ELF-1 (cell line): Measurements from ENCODE around the gene AUTS2.

Experiments
- DNase-seq: peaks from one replicate; pipeline ENCODE4 v3.0.0-alpha.2; 2016; ENCODE audit warnings: low read depth, low spot score

The AUTS2 gene

GRCh38 chr7:70029993-70030392, 431.7 kb downstream of the AUTS2 start:
- DNase-seq = no peak

- no peak for DNase-seq
These were observed 432.5 kb downstream of the AUTS2 start for GRCh38 chr7:70030745-70031144.

GRCh38 chr7:70031245-70031644, 433.0 kb downstream of the AUTS2 start:
- no peak for DNase-seq

- DNase-seq = no peak
These were observed 434.4 kb downstream of the AUTS2 start for GRCh38 chr7:70032649-70033048.

GRCh38 chr7:70033226-70033625, 435.0 kb downstream of the AUTS2 start:
- DNase-seq = no peak

- DNase-seq = no peak
These were observed 436.7 kb downstream of the AUTS2 start for GRCh38 chr7:70034999-70035398.

GRCh38 chr7:70035519-70035918, 437.2 kb downstream of the AUTS2 start:
- no peak for DNase-seq

GRCh38 chr7:70035955-70036354, 437.7 kb downstream of the AUTS2 start:
- no peak for DNase-seq

- DNase-seq = no peak
These were observed 438.4 kb downstream of the AUTS2 start for GRCh38 chr7:70036695-70037094.

GRCh38 chr7:70037171-70037933, 439.1 kb downstream of the AUTS2 start:
- no peak for DNase-seq

GRCh38 chr7:70040051-70040450, 441.8 kb downstream of the AUTS2 start:
- DNase-seq = no peak

- DNase-seq = no peak
These were observed 442.9 kb downstream of the AUTS2 start for GRCh38 chr7:70040970-70041766.

- no peak for DNase-seq
These were observed 444.3 kb downstream of the AUTS2 start for GRCh38 chr7:70042533-70042932.

- DNase-seq = no peak
These were observed 444.8 kb downstream of the AUTS2 start for GRCh38 chr7:70043015-70043538.

- no peak for DNase-seq
These were observed 445.8 kb downstream of the AUTS2 start for GRCh38 chr7:70044064-70044463.

- DNase-seq = no peak
These were observed 446.2 kb downstream of the AUTS2 start for GRCh38 chr7:70044525-70044924.

- no peak for DNase-seq
These were observed 446.7 kb downstream of the AUTS2 start for GRCh38 chr7:70044981-70045380.

GRCh38 chr7:70047384-70047783, 449.1 kb downstream of the AUTS2 start:
- no peak for DNase-seq

GRCh38 chr7:70047891-70048448, 449.7 kb downstream of the AUTS2 start:
- no peak for DNase-seq

- no peak for DNase-seq
These were observed 453.5 kb downstream of the AUTS2 start for GRCh38 chr7:70051726-70052125.

- no peak for DNase-seq
These were observed 454.4 kb downstream of the AUTS2 start for GRCh38 chr7:70052691-70053090.

- no peak for DNase-seq
These were observed 455.1 kb downstream of the AUTS2 start for GRCh38 chr7:70053421-70053820.
